Neural progenitor cell (in vitro differentiated cells): Measurements from ENCODE around the gene BEGAIN.

ENCODE experiments used
- EZH2 ChIP-seq: fragments of 200-600 bp; sonication (generic); IDR thresholded peaks from 2 replicates; pipeline ENCODE4 v1.6.1; 2017; ENCODE audit warnings: antibody characterized with exemption, mild to moderate bottlenecking, moderate library complexity
- TF ChIP-seq, protein P1 (sequence below): fragments of 200-600 bp; sonication (generic); IDR thresholded peaks from 2 replicates; pipeline ENCODE4 v1.5.1; 2017; ENCODE audit warnings: antibody characterized with exemption, mild to moderate bottlenecking

DNA sequence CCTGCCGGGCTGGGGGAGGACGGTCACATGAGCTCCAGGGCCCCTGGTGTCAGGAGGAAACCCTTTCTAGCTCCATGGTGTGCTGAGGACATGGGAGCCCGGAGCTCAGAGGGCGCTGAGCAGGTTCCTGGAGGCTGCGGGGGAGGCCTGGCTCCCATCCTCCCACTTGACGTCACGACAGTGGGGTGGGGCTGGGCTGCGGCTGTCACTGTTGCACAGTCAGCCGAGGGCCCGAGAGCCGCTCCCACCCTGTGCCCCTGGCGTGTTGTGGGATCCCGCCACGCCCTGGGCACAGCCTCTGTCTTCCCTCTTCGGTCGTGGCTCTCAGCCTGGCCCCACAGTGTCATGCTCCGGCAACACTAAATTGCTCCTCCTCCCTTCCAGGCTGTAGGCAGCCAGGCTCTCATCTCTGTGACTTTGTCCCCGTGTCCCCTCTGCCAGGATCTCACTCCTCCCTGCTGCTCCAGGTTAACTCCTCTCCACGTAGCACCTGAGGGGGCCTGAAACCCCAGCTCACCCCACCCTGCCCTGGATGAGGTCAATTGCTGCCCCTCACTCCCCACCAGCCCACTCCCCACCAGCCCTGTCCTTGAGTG lies 33.0 kb downstream of the BEGAIN start:
- TF ChIP-seq, protein P1, sequence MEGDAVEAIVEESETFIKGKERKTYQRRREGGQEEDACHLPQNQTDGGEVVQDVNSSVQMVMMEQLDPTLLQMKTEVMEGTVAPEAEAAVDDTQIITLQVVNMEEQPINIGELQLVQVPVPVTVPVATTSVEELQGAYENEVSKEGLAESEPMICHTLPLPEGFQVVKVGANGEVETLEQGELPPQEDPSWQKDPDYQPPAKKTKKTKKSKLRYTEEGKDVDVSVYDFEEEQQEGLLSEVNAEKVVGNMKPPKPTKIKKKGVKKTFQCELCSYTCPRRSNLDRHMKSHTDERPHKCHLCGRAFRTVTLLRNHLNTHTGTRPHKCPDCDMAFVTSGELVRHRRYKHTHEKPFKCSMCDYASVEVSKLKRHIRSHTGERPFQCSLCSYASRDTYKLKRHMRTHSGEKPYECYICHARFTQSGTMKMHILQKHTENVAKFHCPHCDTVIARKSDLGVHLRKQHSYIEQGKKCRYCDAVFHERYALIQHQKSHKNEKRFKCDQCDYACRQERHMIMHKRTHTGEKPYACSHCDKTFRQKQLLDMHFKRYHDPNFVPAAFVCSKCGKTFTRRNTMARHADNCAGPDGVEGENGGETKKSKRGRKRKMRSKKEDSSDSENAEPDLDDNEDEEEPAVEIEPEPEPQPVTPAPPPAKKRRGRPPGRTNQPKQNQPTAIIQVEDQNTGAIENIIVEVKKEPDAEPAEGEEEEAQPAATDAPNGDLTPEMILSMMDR = no peak
- no peak for TF ChIP-seq EZH2
